HG03196 (cell line): ENCODE results near the gene SPATA20.

Source experiments
- ATAC-seq: cut with Tn5 transposase; IDR thresholded peaks from one replicate; pipeline ENCODE4 v1.9.1; 2021; ENCODE audit not compliant: unreplicated experiment

The SPATA20 gene

DNA sequence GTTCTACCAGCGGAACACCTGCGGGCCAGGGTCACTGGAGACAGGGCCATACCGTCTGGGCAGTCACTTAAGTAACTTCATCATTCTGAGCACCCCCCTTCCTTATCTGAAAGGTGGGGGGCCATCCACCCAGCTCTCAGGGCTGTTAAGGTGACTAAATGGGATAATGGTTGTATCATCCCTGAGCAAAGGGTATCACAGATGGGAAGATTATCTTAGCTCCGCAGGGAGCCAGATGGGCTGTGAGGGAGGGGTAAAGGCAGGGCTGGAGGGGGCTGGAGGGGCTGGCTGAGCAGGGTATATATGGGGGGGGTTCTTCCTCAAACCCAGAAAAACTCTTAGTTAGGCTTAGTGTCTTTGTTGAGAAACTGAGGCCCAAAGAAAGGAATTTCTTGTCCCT is 10.7 kb downstream of the SPATA20 start:
- ATAC-seq, result no peak

DNA sequence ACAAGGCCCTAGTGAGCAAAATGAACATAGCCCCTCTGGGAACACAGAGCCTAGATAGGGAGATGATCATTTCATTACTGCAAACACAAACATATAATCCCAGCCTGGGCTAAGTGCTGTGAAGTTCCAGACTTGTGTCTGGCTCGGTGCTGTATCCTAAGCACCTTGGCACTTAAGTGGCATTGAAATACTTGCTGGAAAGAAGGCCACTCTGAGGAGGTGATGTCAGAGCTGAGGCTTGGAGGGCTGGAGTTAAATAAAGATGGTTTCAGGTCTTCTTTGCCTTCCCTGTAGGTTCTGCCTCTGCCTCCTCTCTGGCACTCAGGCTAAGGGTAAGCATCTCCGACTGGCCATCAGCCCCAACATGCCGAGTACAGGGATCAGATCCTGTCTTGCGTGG is 11.1 kb downstream of the SPATA20 start:
- no peak for ATAC-seq

DNA sequence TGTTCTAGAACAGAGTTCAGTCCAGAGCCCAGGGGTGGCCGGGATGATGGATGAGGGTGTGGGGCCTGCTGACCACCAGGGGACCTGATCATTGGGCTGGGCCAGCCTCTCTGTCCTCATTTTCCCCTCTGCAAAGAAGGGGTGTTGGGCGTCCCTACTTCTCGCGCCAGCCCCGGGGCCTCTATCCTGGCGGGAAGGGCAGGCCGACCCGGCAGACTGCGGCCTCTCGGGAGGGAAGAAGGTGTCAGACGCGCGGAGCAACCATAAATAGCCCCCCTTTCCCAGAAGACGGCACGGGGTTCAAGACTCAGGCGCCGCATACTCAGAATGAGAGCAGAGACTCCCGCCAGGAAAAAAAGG is 11.6 kb downstream of the SPATA20 start:
- no peak for ATAC-seq

DNA sequence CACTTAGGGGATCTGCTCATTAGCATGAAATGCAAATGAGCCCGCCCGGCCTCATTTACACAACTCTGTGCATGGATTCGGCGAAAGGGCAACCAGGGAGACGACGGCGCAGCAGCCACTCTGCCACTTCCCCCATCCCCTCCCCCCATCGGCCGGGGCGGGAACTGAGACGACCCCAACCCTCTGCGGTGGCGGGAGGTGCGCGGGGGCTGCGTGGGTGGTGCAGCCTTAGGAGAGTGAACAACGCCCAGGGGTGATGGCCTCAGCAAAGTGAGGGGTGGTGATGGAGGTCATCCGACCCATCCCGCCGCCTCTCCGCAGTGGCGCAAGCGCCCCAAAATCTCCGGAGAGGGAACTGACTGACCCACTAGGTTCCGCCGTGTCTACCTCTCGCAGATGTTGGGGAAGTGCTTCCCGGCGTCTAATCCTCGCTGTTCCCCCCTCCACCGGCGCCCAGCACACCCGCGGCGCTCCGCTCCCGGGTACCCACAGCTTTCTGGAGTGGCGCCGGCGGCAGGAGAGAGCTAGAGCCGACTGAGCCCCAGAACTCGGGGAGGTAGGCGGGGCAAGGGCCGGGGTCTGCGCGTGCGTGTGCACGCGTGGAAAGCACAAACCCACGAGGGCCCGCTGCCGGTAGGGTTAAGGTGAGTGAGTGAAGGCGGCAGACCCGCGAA is 12.1 kb downstream of the SPATA20 start:
- ATAC-seq, result no peak

DNA sequence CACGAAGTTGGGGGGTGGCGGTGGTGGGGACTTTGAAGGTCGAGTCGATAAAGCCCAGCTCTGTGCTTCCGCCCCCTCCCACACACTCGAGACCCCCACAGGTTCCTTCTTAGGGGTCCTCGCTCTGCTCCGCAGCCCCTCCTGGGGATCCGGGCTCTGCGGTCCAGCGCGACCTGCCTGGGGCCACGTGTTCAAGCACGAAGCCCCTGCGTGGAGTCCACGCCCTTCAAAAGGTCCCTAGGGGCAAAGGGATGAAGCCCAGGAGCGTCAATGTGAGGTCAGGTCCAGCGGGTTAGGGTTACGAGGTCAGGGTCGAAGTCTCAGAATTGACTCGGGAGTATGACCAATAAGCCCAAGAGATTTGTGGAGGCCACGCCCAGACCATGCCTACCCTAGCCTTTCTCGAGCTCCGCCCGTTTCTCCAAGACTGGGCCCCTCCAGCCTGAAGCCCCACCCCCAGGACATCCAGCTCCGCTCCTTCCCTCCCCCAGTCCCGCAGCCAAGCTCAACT is 12.8 kb downstream of the SPATA20 start:
- no peak for ATAC-seq

DNA sequence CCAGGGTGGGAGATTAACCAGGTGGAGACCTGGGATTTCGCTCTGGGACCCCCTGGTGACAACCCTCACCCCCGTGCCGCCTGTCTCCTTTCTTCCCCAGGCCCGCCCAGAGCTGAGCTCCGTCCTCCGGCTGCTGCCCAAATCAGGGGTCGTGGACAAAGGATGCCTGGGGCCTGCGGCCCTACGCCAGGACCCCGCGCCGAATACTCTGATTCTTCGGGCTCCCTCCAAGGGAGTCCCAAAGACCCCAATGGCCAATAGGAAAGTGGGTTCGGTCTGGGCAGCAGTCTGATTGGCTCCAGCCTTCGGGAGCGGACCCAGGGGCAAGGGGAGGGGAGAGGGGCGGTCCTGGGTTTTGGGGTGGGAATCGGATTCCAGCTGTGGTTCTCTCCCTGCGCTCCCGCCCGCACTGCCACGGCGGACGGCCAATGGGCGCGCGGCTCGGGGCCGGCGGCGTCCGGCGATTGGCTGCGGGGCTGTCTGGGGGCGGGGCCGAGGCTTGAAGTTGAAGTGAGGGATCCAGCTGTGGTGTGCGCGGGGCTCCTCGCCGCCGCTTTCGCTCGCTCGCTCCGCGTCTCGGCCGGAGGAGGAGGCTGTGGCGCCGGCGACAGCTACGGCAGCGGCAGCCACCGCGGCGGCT is 13.3 kb downstream of the SPATA20 start, which contains the start of gene CACNA1G:
TSS of gene CACNA1G (plus strand) at position 531 of the 640 bp plus-strand sequence. CDS start 745 bp downstream, outside the sequence.
- ATAC-seq, result peak; percentile 74

DNA sequence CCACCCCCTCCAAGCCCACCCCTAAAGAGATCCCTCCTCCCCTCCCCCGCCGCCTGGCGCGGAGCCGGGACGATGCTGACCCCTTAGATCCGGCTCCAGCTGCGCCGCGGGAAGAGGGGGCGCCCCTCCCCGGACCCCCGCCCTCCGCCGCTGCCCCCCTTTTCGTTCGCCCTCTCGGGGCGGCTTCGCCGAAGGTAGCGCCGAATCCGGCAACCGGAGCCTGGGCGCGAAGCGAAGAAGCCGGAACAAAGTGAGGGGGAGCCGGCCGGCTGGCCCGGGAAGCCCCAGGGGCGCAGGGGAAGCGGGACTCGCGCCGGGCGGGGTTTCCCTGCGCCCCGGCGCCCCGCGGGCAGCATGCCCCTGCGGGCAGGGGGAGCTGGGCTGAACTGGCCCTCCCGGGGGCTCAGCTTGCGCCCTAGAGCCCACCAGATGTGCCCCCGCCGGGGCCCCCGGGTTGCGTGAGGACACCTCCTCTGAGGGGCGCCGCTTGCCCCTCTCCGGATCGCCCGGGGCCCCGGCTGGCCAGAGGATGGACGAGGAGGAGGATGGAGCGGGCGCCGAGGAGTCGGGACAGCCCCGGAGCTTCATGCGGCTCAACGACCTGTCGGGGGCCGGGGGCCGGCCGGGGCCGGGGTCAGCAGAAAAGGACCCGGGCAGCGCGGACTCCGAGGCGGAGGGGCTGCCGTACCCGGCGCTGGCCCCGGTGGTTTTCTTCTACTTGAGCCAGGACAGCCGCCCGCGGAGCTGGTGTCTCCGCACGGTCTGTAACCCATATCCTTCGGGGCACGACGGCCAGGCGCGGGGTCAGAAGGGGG is 14.2 kb downstream of the SPATA20 start:
- no peak for ATAC-seq

DNA sequence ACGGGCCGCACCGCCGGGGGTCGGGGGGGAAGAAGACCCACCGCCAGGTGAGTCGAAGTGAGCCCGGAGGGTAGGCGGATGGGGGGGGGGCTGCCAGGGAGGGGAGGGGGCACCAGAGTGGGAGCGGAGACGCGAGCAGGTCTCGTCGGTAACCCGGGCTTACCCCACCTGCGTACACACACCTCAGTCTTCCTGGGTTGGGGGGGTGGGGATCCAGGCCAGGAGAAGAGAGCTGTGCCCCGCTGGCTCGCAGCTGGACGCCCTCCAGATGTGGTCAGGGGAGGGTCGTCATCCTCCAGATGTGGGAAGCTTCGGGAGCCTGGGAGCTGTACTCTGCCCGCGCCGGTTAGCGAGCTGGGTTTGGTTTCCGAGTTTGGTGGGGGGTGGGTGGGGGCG is 14.8 kb downstream of the SPATA20 start:
- no peak for ATAC-seq

DNA sequence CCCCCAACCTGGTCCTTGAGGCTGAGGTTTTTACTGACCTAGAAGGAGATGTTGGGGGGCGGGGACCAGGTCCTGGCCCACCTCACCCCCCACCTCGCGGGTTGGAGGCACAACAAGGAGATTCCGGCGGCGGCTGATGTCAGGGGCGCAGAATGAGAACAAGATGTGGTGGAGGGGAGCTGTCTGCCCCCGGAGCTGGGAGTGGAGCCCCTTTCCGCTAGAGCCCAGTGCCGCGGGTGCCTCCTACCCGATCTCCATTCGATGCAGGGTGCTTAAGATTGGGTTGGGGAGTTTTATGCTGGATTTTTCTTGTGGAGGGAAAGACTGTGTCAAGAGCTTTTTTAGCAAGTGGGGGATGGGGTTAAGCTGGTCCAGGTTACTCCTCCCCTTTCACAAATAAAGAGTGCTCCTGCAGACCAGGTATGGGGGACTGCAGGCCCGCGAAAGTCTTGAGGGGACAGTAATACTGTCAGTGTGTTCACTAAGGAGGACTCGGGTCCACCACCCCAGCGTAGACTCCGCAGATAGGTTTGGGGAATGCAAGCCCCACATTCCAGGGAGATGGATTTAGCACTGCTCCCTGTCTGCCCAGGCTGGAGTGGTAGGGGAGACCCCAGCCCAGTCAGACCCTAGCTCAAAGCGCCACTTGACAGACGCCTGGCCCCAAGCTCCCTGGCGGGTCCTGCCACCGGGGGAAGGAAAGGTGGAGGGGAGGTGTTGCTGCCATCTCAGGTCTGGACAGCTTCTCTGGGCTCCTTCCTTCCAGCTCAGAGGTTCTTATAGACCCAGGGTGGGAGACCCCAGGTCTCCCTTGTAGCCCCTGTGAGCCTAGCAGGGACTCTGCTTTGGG is 15.5 kb downstream of the SPATA20 start:
- no peak for ATAC-seq

DNA sequence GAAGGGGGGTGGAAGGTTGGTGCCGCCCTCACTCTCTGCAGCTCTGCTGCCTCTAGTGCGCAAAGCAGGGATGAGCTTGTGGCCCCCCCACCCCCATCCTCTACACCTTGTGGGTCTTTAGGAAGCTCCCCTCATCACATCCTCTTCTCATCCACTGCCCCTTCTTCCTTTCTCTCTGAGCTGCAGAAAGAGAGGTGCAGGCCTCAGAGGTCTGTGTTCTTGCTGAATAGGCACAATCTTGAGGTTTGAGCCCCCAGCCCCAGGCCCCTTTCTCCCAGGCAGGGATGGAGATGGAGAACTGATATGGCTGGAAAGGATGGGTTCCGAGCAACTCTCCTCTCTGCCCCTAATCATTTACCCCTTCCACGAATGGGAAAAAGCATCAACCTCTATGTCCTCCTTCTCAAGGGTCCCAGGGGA is 16.1 kb downstream of the SPATA20 start:
- no peak for ATAC-seq

DNA sequence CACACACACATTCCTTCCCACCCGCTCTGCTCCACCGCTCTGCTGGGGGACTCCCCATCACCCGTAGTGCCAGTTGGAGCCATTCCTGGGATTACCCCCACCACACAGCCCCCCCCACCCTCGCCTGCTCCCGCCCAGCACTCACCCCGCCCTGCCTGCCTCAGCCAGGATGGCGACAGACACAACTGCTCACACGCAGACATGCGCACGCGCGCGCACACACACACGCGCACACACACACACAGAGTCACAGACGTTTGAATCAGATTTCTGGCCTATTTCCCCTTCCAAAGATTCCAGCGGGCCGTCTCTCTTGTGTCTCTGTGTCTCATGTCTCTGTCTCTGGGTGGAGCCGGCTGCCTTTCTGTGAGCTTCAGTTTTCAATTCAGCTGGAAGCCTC is 17.9 kb downstream of the SPATA20 start:
- ATAC-seq, result no peak

DNA sequence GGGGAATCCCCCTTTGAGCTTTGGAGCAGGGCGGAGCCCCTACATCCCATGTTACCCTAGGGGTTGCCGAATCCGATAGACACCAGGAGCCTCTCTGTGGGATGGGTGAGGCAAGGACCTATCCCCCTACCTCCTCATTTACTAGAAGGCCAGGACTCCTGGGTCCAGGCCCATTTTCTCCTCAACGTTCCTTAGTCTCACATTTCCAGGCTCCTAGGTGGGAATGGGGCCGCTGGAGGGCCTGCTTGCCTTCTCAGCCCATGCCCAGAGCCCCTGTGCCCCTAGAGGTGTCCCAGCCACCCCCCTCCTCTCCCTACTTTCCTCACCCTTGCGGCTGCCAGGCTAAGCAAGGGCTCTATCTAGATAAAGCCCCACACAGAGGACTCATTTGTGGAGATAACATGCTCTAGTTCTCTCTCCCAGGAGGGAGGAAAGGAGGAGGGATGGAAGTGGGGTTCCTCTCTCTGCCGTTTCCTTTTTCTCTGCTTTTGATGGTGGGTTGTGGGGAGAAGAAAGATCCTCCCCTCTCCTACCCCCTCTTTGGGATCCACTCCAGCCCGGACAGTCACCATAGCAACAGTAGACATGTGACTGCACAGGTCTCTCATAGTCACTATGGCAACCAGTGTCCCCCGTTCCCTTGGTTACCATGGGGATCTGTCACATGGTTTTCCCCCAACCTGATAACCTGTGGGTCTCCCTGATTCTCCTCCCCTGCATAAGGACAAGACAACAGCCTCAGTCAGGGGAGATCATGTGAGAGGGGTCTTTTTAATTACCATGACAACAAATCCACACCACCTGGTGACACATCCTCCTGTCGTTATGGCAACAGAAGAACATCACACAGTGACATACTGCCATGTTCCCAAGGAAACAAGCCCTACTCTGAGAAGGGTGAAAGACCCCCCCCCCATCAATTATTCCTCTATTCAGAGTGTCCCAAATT is 18.7 kb downstream of the SPATA20 start:
- ATAC-seq, result no peak

DNA sequence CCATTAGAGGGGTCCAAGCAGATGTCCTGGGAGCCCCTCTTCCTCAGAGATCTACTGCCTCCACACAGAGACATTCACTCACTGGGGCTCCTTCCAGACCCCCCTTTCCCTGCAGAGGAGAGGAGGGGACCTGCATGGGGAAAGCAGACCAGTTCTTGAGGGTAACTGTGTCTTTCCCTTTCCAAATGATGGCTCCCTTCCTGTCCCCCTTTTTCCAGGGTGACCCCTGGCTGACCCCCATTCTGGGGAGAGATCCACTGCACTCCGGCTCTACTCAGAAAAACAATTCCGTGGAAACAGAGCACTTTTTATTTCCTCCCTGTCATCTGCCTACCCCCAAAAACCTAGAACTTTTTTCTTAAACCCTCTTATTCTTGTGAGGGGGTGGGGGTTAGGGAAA is 19.9 kb downstream of the SPATA20 start:
- no peak for ATAC-seq

DNA sequence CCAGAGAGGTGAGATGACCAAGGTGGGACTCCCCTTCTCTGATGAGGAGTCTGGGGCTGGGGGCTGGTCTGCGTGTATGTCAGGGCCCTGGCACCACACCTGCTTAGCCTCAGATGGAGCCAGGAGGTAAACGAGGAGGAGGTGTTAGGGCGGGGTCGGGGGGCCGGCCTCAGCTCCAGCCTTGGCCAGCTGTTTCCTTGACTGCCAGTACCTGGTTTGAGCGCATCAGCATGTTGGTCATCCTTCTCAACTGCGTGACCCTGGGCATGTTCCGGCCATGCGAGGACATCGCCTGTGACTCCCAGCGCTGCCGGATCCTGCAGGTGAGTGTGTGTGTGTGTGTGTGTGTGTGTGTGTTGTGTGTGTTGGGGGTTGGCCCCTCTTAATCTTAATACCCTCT is 21.7 kb downstream of the SPATA20 start:
- no peak for ATAC-seq

DNA sequence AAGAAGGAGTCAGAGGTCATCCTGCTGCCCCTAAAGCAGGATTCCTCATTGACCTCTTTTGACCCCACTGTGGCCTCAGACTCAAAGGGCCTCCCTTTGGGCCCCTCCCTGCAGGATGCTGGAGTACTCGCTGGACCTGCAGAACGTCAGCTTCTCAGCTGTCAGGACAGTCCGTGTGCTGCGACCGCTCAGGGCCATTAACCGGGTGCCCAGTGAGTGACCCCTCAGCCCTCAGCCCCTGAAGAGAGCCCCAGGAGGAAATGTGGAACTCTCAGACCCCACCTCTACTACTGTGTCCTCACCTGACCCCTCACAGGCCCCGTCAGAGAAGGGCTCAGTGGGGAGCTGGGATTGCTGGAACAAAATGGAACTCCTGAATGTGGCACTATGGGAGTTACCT is 22.6 kb downstream of the SPATA20 start:
- no peak for ATAC-seq

DNA sequence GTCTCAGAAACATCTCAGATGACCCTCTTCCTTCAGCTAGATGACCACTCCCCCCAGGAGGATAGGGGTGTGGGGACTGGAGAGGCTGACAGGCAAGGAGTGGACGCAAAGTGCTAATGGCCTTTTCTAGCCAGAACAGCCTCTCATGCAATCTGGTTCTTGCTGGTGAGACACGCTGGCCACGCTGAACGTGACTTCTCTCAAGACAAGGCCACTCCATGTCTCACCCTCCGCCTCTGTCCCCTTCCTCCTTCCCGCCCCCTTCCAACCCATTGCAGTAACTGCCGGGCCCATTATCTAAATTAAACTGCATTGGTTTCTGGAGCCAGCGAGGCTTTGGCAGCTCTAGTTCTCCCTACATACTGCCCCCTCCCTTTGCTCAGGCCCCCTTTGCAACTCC is 23.1 kb downstream of the SPATA20 start:
- no peak for ATAC-seq

DNA sequence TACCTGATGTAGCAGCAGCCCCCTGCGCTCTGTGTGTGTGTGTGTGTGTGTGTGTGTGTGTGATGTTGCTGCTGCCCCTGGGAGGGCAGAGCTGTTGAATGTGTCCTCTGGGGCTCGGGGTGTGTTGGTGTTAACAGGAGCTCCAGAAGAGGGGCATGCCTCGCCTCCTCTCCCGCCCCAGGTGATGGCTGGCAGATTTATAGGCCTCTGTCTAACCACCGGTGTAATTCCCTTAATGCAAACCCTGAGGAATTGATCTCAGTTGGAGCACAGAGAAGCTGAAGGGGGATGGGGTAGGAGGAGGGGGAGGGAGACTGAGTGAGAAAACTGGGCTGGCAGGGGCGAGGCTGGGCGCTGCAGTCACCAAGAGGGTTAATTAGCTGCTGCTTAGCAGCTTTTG is 23.6 kb downstream of the SPATA20 start:
- ATAC-seq, result no peak

DNA sequence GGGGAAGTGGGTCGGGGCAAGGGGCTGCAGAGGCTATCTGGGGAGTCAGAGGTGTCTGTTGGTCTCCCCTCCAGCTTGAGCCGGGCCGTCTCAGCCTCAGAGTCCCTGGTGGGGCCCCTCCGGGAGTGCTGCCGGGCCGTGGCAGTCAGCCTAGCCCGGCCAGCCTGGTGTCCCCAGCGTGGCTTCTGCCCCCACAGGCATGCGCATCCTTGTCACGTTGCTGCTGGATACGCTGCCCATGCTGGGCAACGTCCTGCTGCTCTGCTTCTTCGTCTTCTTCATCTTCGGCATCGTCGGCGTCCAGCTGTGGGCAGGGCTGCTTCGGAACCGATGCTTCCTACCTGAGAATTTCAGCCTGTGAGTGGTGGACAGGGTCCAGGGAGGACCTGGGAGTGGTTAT is 24.7 kb downstream of the SPATA20 start:
- no peak for ATAC-seq

DNA sequence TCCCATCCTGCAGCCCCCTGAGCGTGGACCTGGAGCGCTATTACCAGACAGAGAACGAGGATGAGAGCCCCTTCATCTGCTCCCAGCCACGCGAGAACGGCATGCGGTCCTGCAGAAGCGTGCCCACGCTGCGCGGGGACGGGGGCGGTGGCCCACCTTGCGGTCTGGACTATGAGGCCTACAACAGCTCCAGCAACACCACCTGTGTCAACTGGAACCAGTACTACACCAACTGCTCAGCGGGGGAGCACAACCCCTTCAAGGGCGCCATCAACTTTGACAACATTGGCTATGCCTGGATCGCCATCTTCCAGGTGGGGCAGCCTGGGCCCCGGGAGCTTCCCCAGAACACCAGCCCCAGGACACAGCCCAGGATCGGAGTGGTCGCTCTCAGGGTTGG is 25.6 kb downstream of the SPATA20 start:
- ATAC-seq, result no peak
